ENCODE data around the gene GPR162.
A peak's percentile ranks its signal among the peaks of the same experiment; 100 is the strongest.

The GPR162 gene

DNA sequence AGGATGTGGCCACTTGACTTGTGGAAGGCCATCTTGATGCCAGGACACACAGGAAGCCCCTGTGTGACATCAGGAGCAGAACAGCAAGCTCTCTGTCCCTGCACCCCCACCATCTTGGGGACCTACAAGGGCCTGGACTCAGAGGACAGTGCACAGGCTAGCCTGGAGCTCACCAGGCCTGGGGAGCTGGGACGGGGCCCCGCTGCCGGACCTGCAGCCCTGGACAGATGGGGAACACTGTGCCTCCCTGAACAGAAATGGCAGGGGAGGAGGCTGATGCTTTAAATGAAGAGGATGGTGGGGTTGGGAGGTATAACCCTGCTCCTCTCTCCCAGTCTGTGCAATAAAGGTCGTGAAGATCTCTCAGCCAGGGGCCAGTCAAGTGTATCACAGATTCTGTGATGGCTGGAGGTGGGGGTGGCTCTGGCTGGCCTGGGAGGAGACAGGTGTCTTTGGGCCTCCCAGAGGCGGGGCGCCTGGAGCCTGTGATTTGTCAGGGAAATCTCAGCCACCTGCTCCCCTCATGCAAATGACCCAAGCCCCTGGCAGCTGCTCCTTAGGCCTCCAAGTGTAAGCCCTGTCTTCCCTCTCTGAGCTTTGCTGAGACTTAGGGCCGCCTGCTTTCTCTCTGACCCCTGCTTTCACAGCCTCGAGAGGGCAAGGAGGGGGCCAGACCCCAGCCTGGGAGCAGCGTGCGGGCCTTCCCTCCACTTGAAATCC, 18.0 kb downstream of the GPR162 start:
- no peak for DNase-seq

DNA sequence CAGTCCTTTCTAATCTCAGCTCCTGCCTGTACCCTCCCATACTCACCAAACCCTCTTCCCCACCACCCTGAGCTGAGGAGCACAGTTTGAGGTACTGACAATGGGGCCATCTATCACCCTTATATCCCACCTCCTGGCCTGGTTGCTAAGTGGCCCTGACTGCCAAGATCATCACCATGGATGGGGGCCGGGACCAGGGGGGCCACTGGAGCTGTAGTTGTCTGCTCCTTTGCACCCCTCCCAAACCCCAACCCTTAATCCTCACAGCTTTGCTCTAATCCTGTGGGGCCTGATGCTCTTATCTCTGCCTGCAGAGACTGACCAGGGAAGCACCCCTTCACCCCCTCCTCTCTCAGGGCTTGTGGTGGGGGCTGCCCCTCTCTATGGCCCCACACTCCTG, 18.7 kb downstream of the GPR162 start:
- DNase-seq, result no peak

DNA sequence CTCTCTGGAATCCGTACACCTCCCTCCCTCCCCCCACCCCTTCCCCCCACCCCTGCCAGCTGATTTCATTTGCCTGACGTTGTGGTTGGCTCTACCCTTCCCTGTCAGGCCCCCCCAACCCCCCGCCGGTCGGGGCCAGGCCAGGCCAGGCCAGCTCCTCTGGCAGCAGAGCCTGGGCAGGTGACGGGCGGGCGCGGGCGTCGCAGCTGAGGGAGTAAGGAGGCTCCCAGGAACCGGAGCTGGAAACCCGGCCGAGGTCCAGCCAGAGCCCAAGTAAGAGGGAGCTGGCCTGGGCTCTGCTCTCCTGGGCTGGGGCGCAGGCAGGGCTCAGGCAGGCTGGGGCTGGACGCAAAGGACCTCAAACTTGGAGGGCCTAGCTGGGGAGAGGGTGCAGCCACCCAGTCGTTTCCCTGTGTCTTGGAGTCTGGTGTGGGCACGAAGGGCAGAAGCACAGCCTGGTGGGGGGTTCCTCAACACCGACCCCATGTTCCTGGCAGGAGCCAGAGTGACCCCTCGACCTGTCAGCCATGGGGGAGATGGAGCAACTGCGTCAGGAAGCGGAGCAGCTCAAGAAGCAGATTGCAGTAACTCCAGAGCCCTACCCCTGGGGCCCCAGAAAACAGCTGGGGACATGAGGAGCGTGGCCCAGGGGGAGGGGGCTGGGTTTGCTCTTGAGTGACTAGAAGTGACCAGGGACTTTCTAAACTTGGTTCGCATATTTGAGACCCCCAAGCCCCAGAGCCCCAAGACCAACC, 19.3 kb downstream of the GPR162 start, which contains the start of gene GNB3:
Gene GNB3, plus strand, starts transcription at position 165 of the 755 bp plus-strand sequence. Its CDS starts 363 bp downstream, at position 528.
- DNase-seq, result no peak

DNA sequence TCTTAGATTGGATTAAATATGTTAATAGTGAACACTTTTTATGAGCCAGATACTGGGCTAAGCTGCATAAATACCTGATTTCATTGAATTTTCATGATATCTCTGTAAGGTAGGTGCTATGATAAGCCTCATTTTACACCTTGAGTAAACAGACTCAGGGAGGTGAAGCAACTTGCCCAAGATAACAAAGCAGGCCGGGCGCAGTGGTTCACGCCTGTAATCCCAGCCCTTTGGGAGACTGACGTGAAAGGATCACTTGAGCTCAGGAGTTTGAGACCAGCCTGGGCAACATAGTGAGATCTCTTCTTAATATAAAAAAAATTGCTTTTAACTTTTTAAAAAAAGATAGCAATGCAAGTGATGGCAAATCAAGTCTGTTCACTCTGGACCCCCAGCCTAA, 20.5 kb downstream of the GPR162 start:
- DNase-seq, result no peak

- DNase-seq, result no peak
Measured at GRCh38 chr12:6843118-6843902, 21.7 kb downstream of the GPR162 start.

DNA sequence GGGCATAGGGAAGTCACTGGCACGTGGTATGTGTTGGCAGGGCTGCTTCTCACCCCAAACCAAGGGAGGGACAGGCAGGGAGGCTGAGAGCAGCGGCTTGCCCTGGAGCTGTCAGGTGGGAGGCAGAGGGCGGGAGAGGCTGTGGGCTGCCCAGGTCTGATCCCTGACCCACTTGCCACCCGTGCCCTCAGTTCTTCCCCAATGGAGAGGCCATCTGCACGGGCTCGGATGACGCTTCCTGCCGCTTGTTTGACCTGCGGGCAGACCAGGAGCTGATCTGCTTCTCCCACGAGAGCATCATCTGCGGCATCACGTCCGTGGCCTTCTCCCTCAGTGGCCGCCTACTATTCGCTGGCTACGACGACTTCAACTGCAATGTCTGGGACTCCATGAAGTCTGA, 23.8 kb downstream of the GPR162 start:
- DNase-seq, result no peak

DNA sequence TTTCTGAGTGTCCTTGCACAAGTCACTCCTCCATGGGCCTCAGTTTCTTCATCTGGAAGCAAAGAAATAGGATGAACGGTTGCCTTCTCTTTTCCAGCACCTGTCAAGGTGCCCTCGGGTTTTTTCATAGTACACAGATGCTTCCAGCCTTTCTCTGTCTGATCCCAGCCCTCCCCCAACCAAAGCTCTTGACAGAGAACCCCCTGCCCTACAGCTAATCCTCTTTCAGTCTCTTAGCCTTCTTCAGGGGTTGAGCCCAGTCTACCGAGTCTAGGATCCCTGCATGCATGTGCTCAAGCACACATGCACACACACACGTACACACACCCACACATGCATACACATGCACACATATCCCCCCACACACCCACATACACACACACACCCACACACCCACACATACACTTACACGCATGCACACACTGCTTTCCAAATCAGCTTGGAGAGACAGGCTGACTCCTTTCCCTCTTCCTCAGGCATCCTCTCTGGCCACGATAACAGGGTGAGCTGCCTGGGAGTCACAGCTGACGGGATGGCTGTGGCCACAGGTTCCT, 24.8 kb downstream of the GPR162 start:
- DNase-seq, result no peak

- DNase-seq, result no peak
Measured at GRCh38 chr12:6847676-6848075, 26.1 kb downstream of the GPR162 start.

DNA sequence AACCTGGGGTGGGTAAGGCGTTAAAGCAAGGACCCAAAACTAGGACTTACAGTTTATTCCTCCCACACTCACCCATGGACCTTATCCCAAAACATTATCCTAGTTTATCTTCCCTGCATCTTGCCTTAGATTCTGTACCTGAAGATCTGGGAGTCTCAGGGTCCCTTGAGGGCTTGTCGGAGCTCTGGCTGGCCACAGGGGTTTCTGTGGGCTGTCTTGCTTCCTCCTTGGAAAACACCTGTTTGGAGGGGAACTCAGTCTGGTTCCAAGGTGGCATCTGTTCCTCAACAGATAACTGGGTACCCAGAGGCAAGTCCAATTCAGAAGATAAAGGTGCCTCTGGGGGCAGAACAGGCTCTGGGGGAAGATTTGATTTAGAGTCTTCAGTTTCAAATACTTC, 27.8 kb downstream of the GPR162 start:
- no peak for DNase-seq

DNA sequence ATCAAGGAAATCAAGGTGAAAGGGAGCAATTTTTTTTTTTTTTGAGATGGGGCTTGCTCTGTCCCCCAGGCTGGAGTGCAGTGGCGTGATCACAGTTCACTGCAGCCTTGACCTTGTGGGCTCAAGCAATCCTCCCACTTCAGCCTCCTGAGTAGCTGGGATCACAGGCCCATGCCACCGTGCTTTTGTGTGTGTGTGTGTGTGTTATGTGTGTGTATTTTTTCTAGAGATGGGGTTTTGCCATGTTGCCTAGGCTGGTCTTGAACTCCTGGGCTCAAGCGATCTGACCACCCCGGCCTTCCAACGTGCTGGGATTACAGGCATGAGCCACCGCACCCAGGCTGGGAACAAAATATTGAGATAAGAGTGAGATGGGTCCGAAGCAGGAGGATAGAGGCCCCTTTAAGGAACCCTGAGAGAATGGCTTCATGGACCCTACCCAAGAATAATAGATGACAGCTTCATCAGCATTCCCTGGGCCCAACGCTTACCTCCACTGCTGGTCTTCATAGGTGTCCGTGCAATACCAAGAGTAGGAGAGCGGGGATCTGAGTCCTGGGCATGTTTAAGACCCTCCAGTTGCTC, 28.4 kb downstream of the GPR162 start:
- no peak for DNase-seq

DNA sequence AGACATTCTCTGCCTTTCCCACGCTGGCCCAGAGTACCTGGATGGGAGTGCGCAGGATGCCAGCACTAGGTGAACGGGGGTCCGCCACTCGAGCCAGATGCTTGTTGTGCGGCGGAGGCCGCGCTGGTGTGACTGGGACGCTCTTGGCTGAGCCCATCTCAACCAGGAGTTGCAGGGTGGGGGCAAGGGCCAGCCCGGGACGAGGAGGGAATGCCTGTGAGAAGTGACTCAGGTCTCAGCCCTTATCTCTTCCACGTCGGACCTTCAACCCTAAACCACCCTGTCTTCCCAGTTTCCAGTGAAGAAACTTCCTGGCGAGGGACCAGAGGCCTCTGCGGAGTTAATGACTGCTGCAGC, 29.2 kb downstream of the GPR162 start:
- DNase-seq, result no peak

DNA sequence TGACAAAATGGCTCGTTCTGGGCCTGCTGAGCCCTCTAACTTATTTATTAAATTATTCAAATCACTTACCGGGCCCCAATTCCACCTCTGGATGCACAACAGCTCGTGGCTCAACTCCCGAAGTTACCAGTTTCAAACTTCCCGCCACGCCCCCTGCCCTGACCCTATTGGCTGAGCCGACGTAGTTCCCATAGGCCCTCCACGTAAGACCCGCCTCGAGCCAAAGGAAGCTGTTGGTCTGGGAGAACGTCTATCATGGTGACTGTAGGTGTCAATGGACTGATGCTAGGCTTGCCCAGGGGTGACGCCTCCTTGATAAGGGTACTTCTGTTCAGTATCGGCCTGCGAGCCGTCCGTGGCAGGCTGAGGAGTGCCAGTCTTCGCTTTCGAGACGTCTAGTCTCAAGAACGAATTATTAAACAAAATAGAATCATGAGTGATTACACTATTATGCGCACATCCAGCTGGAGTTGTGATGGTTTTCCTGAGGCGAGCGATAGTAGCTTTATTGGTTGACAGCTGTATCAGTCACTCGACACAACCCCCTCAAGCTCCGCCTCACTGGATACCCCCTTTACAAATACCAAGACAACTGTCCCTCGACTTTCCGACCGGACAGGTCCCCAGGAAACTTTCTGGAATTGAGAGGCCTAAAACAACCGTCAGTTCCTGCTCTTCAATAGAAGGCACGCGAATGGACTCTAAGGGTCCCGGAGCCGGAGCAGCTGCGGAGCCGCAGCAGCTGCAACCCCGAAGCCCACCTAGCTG, 29.7 kb downstream of the GPR162 start, which contains the start of gene CDCA3:
Gene CDCA3, minus strand, starts transcription at position 134 of the 768 bp plus-strand sequence. CDS start 334 bp downstream, outside the sequence.
- peak; percentile 98 for DNase-seq

DNA sequence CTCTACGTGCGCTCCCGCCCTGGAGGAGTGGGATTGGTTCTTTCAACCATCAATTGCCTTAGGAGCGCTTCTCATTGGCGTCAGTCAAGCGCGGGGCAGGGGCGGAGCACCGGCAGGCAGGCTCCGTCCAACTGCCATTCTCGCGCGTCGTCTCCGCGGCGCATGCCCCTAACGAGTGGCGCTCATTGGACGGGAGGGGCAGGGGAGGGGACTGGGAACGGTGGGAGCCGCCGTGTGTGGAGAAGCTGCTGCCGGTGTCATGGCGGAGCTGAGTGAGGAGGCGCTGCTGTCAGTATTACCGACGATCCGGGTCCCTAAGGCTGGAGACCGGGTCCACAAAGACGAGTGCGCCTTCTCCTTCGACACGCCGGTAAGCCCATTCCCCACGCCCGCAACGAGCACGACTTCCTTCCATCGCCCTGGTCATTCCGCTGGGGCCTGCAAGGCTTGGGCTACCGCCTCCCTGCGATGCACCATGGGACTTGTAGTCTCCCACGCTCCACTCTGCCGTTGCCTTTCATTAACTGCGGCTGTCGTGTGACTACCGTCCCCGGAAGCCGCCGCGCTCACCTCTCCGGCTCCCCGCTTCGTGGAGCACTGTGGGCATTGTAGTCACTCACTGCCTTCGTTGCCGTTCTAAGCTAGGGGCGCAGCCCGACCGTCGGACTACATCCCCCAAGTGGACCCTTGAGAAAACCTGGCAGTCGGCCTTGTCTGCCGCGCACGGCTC, 30.5 kb downstream of the GPR162 start, which contains the start of gene USP5:
Gene USP5, plus strand, starts transcription at position 230 of the 730 bp plus-strand sequence. Its CDS starts 30 bp downstream, at position 260.
- DNase-seq, result peak; percentile 100

GRCh38 chr12:6852651-6853354, 31.2 kb downstream of the GPR162 start:
- DNase-seq, result no peak

GRCh38 chr12:6853626-6854025, 32.0 kb downstream of the GPR162 start:
- DNase-seq, result no peak

GRCh38 chr12:6854036-6854435, 32.4 kb downstream of the GPR162 start:
- DNase-seq, result no peak

GRCh38 chr12:6855322-6855721, 33.7 kb downstream of the GPR162 start:
- no peak for DNase-seq

- no peak for DNase-seq
Measured at GRCh38 chr12:6858799-6859198, 37.2 kb downstream of the GPR162 start.

- no peak for DNase-seq
Measured at GRCh38 chr12:6860116-6860515, 38.5 kb downstream of the GPR162 start.

- DNase-seq, result no peak
Measured at GRCh38 chr12:6860942-6861341, 39.3 kb downstream of the GPR162 start.

Data from suppressor macrophage treated with lipopolysaccharide for 4 hours (primary cell).